SJCRH30 (cell line): ENCODE results near the gene RYR3. TPM values are rescaled to one million over a fixed set of nuclear protein-coding genes. Genes with fewer than 3 reads are reported as not detected.

Experiments
- DNase-seq, 2 experiments: peaks; one replicate each; pipeline ENCODE4 v3.0.0-alpha.2; 2015 to 2020
- H3K27ac ChIP-seq: fragments of 250-450 bp; sonication (Bioruptor Pico); 2 replicates; pipeline ENCODE4 v1.5.1; 2020; ENCODE audit warnings: mild to moderate bottlenecking, moderate library complexity
- H3K27me3 ChIP-seq: fragments of 250-450 bp; sonication (Bioruptor Pico); 2 replicates; pipeline ENCODE4 v1.5.1; 2020; ENCODE audit warnings: mild to moderate bottlenecking, moderate library complexity
- H3K36me3 ChIP-seq: fragments of 250-450 bp; sonication (Bioruptor Pico); 2 replicates; pipeline ENCODE4 v1.5.1; 2020; ENCODE audit warnings: mild to moderate bottlenecking, moderate library complexity
- H3K4me1 ChIP-seq: fragments of 250-450 bp; sonication (Bioruptor Pico); 2 replicates; pipeline ENCODE4 v1.5.1; 2020; ENCODE audit warnings: mild to moderate bottlenecking, moderate library complexity
- H3K4me3 ChIP-seq: fragments of 250-450 bp; sonication (Bioruptor Pico); 2 replicates; pipeline ENCODE4 v1.5.1; 2020; ENCODE audit warnings: mild to moderate bottlenecking, moderate library complexity
- H3K9me3 ChIP-seq: fragments of 250-450 bp; sonication (Bioruptor Pico); replicated peaks from 2 replicates; pipeline ENCODE4 v1.5.1; 2020; ENCODE audit warnings: mild to moderate bottlenecking, moderate library complexity
- total RNA-seq: library from RNA; depleted of rRNA; stranded (reverse); fragments of >200 nt; shearing (Covaris generic); gene quantifications from 2 replicates; pipeline ENCODE4 v1.2.3, GENCODE V29; 2014

Gene RYR3
- total RNA-seq, 1 experiment from 2014 or later: 23.4 TPM

GRCh38 chr15:33304924-33305323 is 5.8 kb upstream of the RYR3 start:
- Histone ChIP-seq H3K27me3 (no peaks in the 10 kb centered on the region), H3K4me3 (no peak overlapping the region), H3K4me1 (no peaks in the 10 kb centered on the region), H3K36me3 (no peaks in the 10 kb centered on the region), H3K27ac (no peak overlapping the region), H3K9me3 (no peaks in the 10 kb centered on the region)
- no peak for DNase-seq

GRCh38 chr15:33309602-33310276 is 1.0 kb upstream of the RYR3 start:
- no peak overlapping the region for H3K27ac ChIP-seq
- no peaks in the 10 kb centered on the region for H3K36me3 ChIP-seq
- peak overlapping the region; percentile 73 for H3K4me3 ChIP-seq
- H3K4me1 ChIP-seq: no peaks in the 10 kb centered on the region
- no peaks in the 10 kb centered on the region for H3K9me3 ChIP-seq
- peak; percentile 86 to 94 for DNase-seq
- H3K27me3 ChIP-seq: no peaks in the 10 kb centered on the region

GRCh38 chr15:33311312-33311971 is 675 bp downstream of the RYR3 start:
- Histone ChIP-seq H3K27me3 (no peaks in the 10 kb centered on the region), H3K4me3 (peak overlapping the region; percentile 73), H3K27ac (peak overlapping the region; percentile 15; the same call in 1 of the 2 replicates), H3K4me1 (no peaks in the 10 kb centered on the region), H3K9me3 (no peaks in the 10 kb centered on the region), H3K36me3 (no peaks in the 10 kb centered on the region)
- DNase-seq: peak; percentile 53 to 65

GRCh38 chr15:33313491-33313890 is 2.7 kb downstream of the RYR3 start:
- H3K36me3 ChIP-seq: no peaks in the 10 kb centered on the region
- H3K27me3 ChIP-seq: no peaks in the 10 kb centered on the region
- H3K4me1 ChIP-seq: no peaks in the 10 kb centered on the region
- no peak overlapping the region for H3K27ac ChIP-seq
- H3K9me3 ChIP-seq: no peaks in the 10 kb centered on the region
- DNase-seq: no peak
- H3K4me3 ChIP-seq: no peak overlapping the region

- Histone ChIP-seq H3K9me3 (no peaks in the 10 kb centered on the region), H3K27me3 (no peaks in the 10 kb centered on the region), H3K27ac (no peak overlapping the region), H3K36me3 (no peaks in the 10 kb centered on the region), H3K4me1 (peaks cover 4% of the 10 kb centered on the region; the same call in 1 of the 2 replicates), H3K4me3 (no peak overlapping the region)
- no peak for DNase-seq
These were observed 3.3 kb downstream of the RYR3 start for GRCh38 chr15:33314069-33314468.

GRCh38 chr15:33315044-33315443 is 4.3 kb downstream of the RYR3 start:
- Histone ChIP-seq H3K27me3 (no peaks in the 10 kb centered on the region), H3K27ac (no peak overlapping the region), H3K36me3 (no peaks in the 10 kb centered on the region), H3K4me3 (no peak overlapping the region), H3K4me1 (peaks cover 9% of the 10 kb centered on the region), H3K9me3 (no peaks in the 10 kb centered on the region)
- DNase-seq: no peak

- no peak for DNase-seq
- Histone ChIP-seq H3K27ac (no peak overlapping the region), H3K36me3 (no peaks in the 10 kb centered on the region), H3K4me1 (peaks cover 12% of the 10 kb centered on the region), H3K27me3 (no peaks in the 10 kb centered on the region), H3K4me3 (no peak overlapping the region), H3K9me3 (no peaks in the 10 kb centered on the region)
These were observed 7.1 kb downstream of the RYR3 start for GRCh38 chr15:33317896-33318295.

GRCh38 chr15:33320017-33320416 is 9.2 kb downstream of the RYR3 start:
- Histone ChIP-seq H3K27ac (no peak overlapping the region), H3K27me3 (no peaks in the 10 kb centered on the region), H3K4me1 (peaks cover 31% of the 10 kb centered on the region), H3K36me3 (no peaks in the 10 kb centered on the region), H3K4me3 (no peak overlapping the region), H3K9me3 (no peaks in the 10 kb centered on the region)
- DNase-seq: no peak

GRCh38 chr15:33322091-33322490 is 11.3 kb downstream of the RYR3 start:
- no peak overlapping the region for H3K27ac ChIP-seq
- no peak for DNase-seq
- H3K4me3 ChIP-seq: no peak overlapping the region
- H3K4me1 ChIP-seq: peaks cover 31% of the 10 kb centered on the region
- no peaks in the 10 kb centered on the region for H3K36me3 ChIP-seq
- no peaks in the 10 kb centered on the region for H3K9me3 ChIP-seq
- no peaks in the 10 kb centered on the region for H3K27me3 ChIP-seq

- Histone ChIP-seq H3K4me3 (no peak overlapping the region), H3K27me3 (no peaks in the 10 kb centered on the region), H3K4me1 (peaks cover 23% of the 10 kb centered on the region), H3K27ac (peak overlapping the region; percentile 46), H3K9me3 (no peaks in the 10 kb centered on the region), H3K36me3 (no peaks in the 10 kb centered on the region)
- no peak for DNase-seq
These were observed 13.8 kb downstream of the RYR3 start for GRCh38 chr15:33324609-33325008.

- no peak for DNase-seq
- Histone ChIP-seq H3K27me3 (no peaks in the 10 kb centered on the region), H3K4me1 (peaks cover 23% of the 10 kb centered on the region), H3K27ac (no peak overlapping the region), H3K36me3 (no peaks in the 10 kb centered on the region), H3K4me3 (no peak overlapping the region), H3K9me3 (no peaks in the 10 kb centered on the region)
These were observed 16.1 kb downstream of the RYR3 start for GRCh38 chr15:33326908-33327307.

- Histone ChIP-seq H3K4me3 (no peak overlapping the region), H3K36me3 (no peaks in the 10 kb centered on the region), H3K27me3 (no peaks in the 10 kb centered on the region), H3K27ac (no peak overlapping the region), H3K9me3 (no peaks in the 10 kb centered on the region), H3K4me1 (peaks cover 17% of the 10 kb centered on the region)
- no peak for DNase-seq
These were observed 17.3 kb downstream of the RYR3 start for GRCh38 chr15:33328106-33328505.

GRCh38 chr15:33329457-33329856 is 18.7 kb downstream of the RYR3 start:
- peaks cover 6% of the 10 kb centered on the region for H3K4me1 ChIP-seq
- no peaks in the 10 kb centered on the region for H3K27me3 ChIP-seq
- no peak overlapping the region for H3K27ac ChIP-seq
- no peaks in the 10 kb centered on the region for H3K9me3 ChIP-seq
- no peaks in the 10 kb centered on the region for H3K36me3 ChIP-seq
- no peak for DNase-seq
- no peak overlapping the region for H3K4me3 ChIP-seq

GRCh38 chr15:33330931-33331330 is 20.2 kb downstream of the RYR3 start:
- DNase-seq: no peak
- no peak overlapping the region for H3K27ac ChIP-seq
- no peaks in the 10 kb centered on the region for H3K36me3 ChIP-seq
- no peak overlapping the region for H3K4me3 ChIP-seq
- H3K27me3 ChIP-seq: no peaks in the 10 kb centered on the region
- H3K9me3 ChIP-seq: no peaks in the 10 kb centered on the region
- H3K4me1 ChIP-seq: no peaks in the 10 kb centered on the region

GRCh38 chr15:33341953-33342352 is 31.2 kb downstream of the RYR3 start:
- H3K36me3 ChIP-seq: no peaks in the 10 kb centered on the region
- peak; percentile 7 to 37 for DNase-seq
- H3K27ac ChIP-seq: no peak overlapping the region
- H3K9me3 ChIP-seq: no peaks in the 10 kb centered on the region
- H3K4me1 ChIP-seq: no peaks in the 10 kb centered on the region
- H3K27me3 ChIP-seq: no peaks in the 10 kb centered on the region
- H3K4me3 ChIP-seq: no peak overlapping the region

- Histone ChIP-seq H3K9me3 (no peaks in the 10 kb centered on the region), H3K4me3 (no peak overlapping the region), H3K36me3 (no peaks in the 10 kb centered on the region), H3K4me1 (no peaks in the 10 kb centered on the region), H3K27me3 (no peaks in the 10 kb centered on the region), H3K27ac (no peak overlapping the region)
- DNase-seq: no peak
These were observed 32.5 kb downstream of the RYR3 start for GRCh38 chr15:33343275-33343674.
